Amniotic stem cell (primary cell): ENCODE measurements around the gene ADAMTS2.

Experiments
- DNase-seq: peaks from one replicate; lab custom pipeline; 2025; lab: John Stamatoyannopoulos, UW

Gene ADAMTS2

GRCh38 chr5:179343719-179344430, 1.4 kb downstream of the ADAMTS2 start:
- DNase-seq = peak; percentile 23

- DNase-seq = no peak
Measured at GRCh38 chr5:179343021-179343718, 2.1 kb downstream of the ADAMTS2 start.

GRCh38 chr5:179342577-179342976, 2.7 kb downstream of the ADAMTS2 start:
- DNase-seq = peak; percentile 33

- DNase-seq = no peak
Measured at GRCh38 chr5:179340465-179340864, 4.8 kb downstream of the ADAMTS2 start.

- DNase-seq = no peak
Measured at GRCh38 chr5:179339996-179340395, 5.3 kb downstream of the ADAMTS2 start.

GRCh38 chr5:179339081-179339480, 6.2 kb downstream of the ADAMTS2 start:
- no peak for DNase-seq

GRCh38 chr5:179337796-179338676, 7.2 kb downstream of the ADAMTS2 start:
- DNase-seq = no peak

- DNase-seq = no peak
Measured at GRCh38 chr5:179336871-179337795, 8.1 kb downstream of the ADAMTS2 start.

- DNase-seq = no peak
Measured at GRCh38 chr5:179336126-179336870, 9.0 kb downstream of the ADAMTS2 start.

GRCh38 chr5:179333796-179334761, 11.2 kb downstream of the ADAMTS2 start:
- DNase-seq = no peak

GRCh38 chr5:179332741-179333290, 12.4 kb downstream of the ADAMTS2 start:
- no peak for DNase-seq

- DNase-seq = no peak
Measured at GRCh38 chr5:179331591-179332375, 13.5 kb downstream of the ADAMTS2 start.

- no peak for DNase-seq
Measured at GRCh38 chr5:179330186-179330900, 14.9 kb downstream of the ADAMTS2 start.

- no peak for DNase-seq
Measured at GRCh38 chr5:179328291-179328690, 17.0 kb downstream of the ADAMTS2 start.

- no peak for DNase-seq
Measured at GRCh38 chr5:179327021-179327735, 18.1 kb downstream of the ADAMTS2 start.

- no peak for DNase-seq
Measured at GRCh38 chr5:179326122-179326927, 18.9 kb downstream of the ADAMTS2 start.
